Subcutaneous preadipocyte (primary cell): ENCODE measurements around the gene EDNRA. TPM values are rescaled to one million over a fixed set of nuclear protein-coding genes. Genes with fewer than 3 reads are reported as not detected.

ENCODE experiments used
- total RNA-seq: library from RNA; depleted of rRNA; stranded (reverse); fragments of >200 nt; gene quantifications from 2 replicates; pipeline ENCODE4 v1.2.3, GENCODE V29; 2012

The EDNRA gene
- total RNA-seq, result 6.6 and 6.8 TPM in 2 replicates

DNA sequence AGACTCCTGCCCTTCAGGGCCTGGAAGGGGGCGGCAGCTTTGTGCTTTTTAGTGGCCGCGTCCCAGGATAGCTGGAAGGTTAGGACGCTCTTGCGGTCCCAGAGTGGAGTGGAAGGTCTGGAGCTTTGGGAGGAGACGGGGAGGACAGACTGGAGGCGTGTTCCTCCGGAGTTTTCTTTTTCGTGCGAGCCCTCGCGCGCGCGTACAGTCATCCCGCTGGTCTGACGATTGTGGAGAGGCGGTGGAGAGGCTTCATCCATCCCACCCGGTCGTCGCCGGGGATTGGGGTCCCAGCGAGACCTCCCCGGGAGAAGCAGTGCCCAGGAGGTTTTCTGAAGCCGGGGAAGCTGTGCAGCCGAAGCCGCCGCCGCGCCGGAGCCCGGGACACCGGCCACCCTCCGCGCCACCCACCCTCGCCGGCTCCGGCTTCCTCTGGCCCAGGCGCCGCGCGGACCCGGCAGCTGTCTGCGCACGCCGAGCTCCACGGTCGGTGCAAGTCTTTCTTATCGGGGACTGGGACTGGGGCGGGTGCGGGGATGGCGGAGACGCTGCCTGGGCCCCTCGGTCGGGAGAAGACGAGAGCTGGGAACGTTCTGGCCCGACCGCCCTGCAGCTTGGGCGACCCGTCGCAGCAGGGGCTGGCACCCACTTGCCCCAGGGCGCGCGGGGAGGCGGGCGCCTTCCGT is at the start of gene EDNRA:
Gene EDNRA, plus strand, starts transcription at position 207 of the 686 bp plus-strand sequence. CDS start 4,585 bp downstream, outside the sequence.

Other genes starting within 250 kb of the EDNRA start
- 29.7 and 30.9 TPM in 2 replicates for gene TMEM184C, start 136.3 kb downstream of the EDNRA start, total RNA-seq
- 8.5 and 10.4 TPM in 2 replicates for gene PRMT9, start 203.1 kb downstream of the EDNRA start, total RNA-seq